GM21360 (cell line): ENCODE measurements around the gene FADS2.

Experiments used
- ATAC-seq: cut with Tn5 transposase; IDR thresholded peaks from one replicate; pipeline ENCODE4 v1.9.1; 2021; ENCODE audit warnings: mild to moderate bottlenecking, moderate library complexity; ENCODE audit not compliant: unreplicated experiment

Gene FADS2

DNA sequence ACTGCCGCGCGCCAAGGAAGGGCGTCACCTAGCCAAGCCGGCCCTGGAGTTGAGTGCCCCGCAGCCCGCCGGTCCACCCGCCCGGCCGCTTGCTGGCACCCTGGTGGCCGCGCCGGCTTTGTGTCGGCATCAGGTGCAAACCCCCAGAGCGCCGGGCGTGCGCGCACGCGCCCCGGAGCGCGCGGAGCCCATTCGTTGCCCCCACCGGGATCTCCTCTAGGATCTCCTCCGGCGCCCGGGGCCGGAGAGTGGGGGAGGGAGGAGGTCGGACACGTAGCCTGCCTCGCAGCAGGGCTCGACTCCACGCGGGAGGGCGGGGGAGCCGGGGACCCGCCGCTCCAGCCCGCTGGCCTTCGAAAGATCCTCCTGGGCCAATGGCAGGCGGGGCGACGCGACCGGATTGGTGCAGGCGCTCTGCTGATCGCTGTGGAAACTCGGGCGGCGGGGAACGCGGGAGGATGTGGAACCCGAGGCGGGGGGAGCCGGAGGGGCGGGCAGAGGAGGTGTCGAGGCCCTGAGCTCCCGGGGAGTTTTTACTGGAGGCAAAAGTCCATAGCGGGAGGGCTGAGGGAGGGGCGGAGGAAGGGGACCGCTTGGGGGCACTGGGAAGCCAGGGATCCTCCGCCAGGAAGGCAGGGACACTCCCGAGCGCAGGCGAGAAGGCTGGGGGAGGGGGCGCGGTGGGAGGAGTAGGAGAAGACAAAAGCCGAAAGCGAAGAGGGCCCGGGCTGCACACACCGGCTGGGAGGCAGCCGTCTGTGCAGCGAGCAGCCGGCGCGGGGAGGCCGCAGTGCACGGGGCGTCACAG lies at the start of gene FADS2:
TSS of gene FADS2 (plus strand) at position 730 of the 808 bp plus-strand sequence. CDS start 91 bp downstream, outside the sequence.
- peak; percentile 62 for ATAC-seq

DNA sequence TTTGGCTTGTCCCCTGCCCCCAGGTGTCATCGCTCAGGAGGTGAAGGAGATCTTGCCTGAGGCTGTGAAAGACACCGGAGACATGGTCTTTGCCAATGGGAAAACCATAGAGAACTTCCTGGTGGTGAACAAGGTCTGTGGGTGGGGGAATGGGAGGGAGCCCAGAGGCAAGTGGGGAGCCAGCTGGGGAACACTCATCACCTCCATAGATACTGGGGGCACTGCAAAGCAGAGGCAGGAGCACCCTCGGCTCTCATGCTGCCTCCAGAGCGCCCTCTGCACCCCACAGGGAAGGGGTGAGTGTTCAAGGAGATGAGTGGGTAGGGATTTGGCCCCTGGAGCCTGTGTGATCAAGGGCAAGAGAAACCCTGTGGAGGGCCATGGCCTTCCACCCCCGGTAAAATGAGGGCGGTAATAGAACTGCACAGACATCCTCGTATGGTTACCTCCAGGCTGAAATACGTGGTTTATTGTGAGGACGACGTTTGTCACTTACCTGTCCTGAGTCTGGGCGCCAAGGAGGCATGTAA lies 49.7 kb upstream of the FADS2 start:
- ATAC-seq, result no peak

DNA sequence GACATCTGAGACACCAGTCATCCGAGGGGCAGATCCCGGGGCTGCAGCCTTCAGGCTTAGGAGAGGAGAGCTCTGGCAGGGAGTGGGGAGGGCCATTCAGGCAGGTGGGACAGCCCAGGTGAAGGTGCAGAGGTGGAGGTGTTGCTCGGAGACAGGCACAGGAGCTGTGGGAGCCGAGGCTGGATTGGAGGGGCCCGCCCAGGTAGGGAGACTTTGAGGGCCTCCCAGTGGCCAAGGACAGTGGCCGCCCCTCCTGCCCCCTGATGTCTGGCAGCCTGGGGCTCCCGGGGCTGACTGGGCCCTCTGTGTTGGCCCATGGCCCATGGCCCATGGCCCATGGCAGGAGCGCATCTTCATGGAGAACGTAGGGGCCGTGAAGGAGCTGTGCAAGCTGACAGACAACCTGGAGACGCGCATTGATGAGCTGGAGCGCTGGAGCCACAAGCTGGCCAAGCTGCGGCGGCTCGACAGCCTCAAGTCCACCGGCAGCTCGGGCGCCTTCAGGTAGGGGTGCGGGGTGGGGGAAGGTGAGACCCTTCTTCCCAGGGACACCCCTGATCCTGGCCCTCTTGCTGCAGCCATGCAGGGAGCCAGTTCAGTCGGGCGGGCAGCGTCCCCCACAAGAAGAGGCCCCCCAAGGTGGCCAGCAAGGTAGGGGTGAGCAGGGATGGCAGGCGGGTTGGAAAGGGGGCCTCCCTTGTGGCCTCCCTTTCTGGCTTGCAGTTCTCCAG lies 49.0 kb upstream of the FADS2 start:
- ATAC-seq, result no peak

GRCh38 chr11:61779666-61780525 lies 48.2 kb upstream of the FADS2 start:
- ATAC-seq, result no peak

DNA sequence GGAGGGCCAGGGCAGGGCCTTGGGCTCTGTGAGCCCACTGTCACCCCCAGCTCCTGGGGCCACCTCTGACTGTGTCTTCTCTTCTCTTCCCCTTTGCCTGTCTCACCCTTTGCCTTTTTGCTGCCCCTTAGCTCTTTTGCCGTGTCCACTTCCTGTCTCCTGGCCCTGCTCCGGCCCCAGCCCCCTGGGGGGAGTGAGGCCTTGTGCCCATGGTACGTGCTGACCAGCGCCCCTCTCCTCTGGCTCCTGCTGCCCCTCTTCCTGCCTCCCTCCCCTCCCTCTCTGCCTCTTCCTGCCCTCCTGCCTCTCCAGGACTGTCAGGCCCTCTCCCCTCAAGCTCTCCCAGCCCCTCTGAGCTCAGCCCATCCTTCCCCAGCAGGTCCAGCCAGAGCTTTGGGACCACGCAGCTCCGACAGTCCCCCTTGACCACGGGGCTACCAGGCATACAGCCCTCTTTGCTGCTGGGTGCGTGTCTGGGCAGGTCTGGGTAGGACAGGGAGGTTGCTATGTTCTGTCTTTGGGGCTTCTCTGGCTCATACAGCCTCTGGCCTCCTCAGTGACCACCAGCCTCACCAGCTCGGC lies 47.4 kb upstream of the FADS2 start:
- no peak for ATAC-seq

DNA sequence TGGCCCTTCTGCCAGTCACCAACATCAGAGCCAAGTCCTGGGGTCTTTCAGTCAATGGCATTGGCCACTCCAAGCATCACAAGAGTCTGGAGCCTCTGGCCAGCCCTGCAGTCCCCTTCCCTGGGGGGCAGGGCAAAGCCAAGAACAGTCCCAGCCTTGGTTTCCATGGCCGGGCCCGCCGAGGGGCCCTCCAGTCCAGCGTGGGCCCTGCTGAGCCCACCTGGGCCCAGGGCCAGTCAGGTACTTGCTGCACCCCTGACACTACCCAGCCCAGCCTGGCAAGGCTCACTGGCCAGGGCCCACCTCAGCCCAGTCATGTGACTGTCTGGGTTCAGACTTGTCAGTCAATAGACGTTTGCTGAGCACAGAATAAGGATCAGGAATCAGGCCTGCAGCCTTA lies 46.5 kb upstream of the FADS2 start:
- ATAC-seq, result no peak

GRCh38 chr11:61782299-61782698 lies 45.8 kb upstream of the FADS2 start:
- no peak for ATAC-seq

DNA sequence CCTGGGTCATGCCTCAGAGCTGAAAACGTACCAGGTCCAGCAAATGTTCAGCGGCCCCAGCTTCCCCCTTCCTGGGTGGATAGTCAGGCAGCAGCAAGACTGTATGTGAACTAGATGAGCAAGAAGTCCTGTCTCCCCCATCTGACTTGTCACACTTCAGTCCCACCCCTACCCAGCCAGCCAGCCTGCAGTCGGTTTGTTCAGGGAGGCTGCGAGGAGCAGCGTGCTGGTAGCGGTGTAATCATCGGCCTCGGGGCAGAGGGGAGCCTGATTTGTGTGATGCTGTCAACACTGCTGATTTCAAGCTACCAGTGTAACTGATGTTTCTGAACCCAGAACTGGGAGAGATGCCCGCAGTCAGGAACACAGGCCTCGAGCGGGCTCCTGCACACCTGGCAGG lies 45.3 kb upstream of the FADS2 start:
- ATAC-seq, result no peak

GRCh38 chr11:61783717-61784505 lies 44.2 kb upstream of the FADS2 start:
- ATAC-seq, result no peak

DNA sequence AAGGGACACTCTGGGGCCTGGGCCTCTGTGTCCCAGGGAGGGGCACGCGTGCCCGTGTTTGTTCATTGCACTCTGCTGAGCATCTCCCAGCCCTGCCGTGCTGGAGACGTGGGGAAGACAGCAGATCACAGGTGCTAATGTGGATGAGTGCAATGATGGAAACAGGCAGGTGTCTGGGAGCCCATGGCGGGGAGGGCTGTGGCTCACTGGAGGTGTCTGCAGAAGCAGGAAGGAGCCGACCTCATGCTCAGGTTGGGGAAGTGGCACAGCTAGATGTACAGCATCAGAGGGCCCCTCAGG lies 43.6 kb upstream of the FADS2 start:
- ATAC-seq, result no peak

- no peak for ATAC-seq
These were observed 42.2 kb upstream of the FADS2 start for GRCh38 chr11:61785837-61786402.

DNA sequence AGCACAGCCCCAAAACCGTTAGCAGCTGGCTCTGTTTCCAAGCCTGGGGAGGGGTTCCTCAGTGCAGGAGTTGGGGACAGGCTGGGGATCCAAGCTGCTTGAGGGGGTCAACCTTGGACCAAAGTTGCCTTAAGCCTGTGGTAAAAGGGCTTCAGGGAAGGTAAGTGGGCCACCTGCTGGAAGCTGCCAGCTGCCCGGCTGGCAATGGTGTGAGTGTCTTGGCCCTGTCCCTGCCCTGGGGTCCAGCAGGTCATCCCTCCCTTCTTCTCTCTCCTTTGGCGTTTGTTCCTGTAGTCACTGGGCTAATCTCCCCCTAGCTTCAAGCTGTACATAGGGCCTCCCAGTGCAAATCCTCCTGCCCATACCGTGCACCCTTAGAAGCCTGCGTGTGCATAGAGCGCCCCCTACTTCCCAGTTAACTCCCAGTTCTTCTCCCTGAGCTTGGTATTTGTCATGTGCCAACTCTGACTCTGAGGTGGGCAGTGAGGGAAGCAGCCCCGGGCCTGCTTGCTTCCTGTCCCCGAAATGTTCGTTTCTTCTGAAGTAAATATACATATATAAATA lies 40.1 kb upstream of the FADS2 start:
- ATAC-seq, result no peak

DNA sequence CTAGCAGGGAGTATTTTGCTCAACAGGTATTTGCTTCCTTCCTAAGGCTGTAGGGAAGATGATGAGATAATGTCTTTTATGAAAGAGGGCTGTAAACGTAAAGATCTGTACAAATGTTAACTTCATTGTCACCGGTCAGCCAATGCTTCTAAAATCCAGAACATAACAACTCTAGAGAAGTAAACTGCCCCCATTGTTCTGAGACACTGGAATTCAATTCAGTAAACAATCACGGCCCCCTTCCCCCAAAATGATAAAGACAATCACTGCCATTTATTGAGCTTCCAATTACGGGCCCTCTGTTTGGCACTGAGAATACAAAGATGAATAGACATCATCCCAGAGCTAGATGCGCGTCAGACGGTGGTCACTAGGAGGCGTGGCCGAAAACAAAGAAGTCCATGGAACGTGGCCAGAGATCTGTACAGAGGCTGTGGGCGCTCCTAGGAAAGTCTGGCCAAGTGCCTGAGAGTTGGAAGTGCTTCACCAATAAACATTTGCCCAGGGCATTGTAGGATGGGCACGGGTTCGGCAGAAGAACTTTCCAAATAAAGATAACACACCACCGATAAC lies 36.3 kb upstream of the FADS2 start:
- ATAC-seq, result no peak

GRCh38 chr11:61792310-61793082 lies 35.6 kb upstream of the FADS2 start, which contains the start of the genes FEN1 and TMEM258:
TSS of gene FEN1 (plus strand) at chr11:61792911. CDS start at chr11:61795362, 2,451 bp downstream.
TSS of gene TMEM258 (minus strand) at chr11:61792599. CDS start at chr11:61792558, 41 bp downstream.
- ATAC-seq, result peak; percentile 74

- ATAC-seq, result no peak
These were observed 34.8 kb upstream of the FADS2 start for GRCh38 chr11:61793083-61793828.

DNA sequence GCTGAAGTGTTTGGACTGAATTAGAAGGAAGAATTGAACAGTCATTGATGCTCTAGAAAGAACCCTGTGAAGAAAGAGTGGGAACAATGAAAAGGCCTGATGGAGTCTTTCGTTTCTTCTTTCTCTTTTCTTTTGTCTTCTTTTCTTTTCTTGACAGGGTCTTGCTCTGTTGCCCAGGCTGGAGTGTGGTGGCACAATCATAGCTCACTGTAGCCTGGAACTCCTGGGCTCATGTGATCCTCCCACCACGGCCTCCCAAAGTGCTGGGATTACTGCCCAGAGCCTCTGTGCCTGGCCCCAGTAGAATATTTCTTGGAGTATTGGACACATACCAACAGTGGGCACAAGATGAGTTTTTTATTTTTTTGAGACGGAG lies 34.3 kb upstream of the FADS2 start:
- ATAC-seq, result no peak

DNA sequence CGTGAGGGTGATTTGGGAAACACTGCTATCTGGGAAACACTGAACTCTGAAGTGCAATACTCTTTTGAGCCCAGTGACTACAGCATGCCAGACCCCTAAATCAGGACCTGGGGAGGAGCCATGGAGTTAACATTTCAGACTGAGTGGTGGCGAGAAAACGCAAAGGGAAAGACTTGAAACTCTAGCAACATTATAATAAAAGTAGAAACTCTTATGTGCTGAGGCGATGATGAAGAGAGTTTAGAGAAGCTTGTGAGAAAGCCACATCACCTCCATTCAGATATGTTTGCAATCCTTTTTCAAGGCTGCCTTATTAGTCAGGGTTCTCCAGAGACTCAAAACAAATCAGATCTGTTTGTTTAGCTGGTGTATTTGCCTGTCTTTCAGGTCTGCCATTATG lies 33.5 kb upstream of the FADS2 start:
- ATAC-seq, result no peak
